HG02571 (cell line): ENCODE measurements around the gene SLC40A1.

Experiments
- ATAC-seq: cut with Tn5 transposase; IDR thresholded peaks from one replicate; pipeline ENCODE4 v1.9.1; 2021; ENCODE audit warnings: mild to moderate bottlenecking, moderate library complexity; ENCODE audit not compliant: unreplicated experiment

SLC40A1 gene

DNA sequence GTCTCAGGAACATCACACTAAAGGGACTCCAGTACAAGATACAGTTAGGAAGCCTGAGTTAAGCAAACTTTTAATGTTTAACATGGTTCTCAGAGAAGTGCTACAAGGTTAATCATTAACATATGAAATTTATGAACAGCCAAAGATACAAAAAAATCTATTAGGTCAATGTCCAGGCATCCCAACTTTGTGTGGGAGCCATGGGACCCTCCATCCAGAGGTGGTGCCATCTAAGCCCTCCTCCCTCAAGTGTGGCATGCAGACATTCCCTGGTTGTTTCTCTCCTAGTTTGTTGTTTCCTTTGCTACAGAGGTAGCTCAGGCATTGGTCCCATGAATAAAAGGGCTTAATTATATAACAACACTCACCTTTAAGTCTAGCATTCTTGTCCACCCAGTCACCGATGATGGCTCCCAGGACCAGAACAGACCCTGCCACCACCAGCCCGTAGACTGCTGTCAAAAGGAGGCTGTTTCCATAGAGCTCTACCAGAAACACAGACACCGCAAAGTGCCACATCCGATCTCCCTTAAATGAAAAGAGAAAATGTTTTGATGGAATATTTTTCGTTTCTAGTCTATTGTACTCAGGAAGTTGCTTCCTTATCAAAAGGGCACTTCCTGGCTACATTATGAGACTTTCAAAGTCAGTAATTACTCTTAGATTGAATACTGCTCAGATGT lies 5.7 kb downstream of the SLC40A1 start:
- no peak for ATAC-seq

DNA sequence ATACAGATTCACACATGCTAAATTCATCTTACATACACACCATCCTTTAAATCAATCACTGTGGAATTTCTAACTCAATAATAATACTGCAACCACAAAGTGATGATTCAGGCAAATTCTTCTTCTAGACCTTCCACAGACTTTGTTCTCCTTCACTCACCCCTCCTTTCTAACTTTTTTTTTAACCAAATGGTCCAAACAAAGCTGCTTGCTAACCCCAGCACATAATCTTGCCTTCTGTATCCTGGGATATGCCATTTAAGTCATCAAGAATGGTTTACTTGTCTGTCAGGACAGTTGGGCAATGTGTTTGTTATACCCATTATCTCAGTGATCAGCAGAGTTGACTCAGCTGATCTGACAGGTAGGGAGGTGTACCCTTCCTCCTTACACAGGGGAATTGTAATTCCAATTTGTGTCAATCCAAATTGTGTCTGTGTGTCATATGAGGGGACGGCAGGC lies 10.0 kb downstream of the SLC40A1 start:
- ATAC-seq = no peak

DNA sequence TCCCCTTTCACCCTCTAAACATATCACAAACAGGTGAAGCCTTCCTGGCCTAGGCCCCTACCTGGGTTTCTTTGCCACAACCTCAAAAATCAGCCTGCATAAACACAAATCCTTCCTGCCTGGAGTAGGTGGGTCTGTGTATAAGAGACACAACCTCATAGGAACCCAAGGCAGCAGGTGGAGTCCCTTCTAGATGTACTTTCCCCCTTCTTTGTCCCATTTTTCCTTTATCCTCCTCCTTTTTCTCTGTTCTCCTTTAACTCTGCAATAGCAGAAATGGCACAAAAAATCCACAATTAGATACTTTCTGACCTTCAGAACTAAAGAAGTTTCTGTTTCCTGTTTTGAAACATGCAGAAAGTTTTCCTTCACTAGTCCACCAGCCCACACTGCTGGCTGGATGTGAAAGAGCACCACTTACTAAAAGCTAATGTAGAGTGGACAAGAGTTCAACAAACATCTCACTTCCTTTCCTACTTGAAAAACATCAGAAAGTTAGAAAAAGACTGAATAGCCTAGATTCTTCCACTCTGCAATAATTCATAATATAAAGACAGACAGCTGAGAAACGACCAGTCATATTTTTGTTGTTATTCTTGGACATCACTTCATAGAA lies 11.2 kb downstream of the SLC40A1 start:
- no peak for ATAC-seq

DNA sequence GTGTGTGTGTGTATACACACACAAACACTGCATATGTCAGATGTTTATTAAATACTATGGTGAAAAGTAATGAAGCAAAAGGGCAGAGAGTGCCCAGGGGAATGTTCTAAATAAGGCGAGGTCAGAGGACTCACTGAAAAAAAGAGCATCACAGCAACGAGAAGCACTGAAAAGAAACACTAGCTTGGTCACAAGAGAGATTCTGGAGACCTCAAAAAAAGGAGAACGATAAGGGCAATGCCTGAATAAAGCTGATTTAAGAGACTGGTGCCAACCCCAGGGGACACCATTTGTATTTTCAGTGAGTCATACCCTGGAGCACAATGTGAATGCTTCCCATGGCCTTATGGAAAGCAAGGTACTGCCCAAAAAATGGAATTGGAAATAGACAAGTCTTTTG lies 14.5 kb downstream of the SLC40A1 start:
- no peak for ATAC-seq

DNA sequence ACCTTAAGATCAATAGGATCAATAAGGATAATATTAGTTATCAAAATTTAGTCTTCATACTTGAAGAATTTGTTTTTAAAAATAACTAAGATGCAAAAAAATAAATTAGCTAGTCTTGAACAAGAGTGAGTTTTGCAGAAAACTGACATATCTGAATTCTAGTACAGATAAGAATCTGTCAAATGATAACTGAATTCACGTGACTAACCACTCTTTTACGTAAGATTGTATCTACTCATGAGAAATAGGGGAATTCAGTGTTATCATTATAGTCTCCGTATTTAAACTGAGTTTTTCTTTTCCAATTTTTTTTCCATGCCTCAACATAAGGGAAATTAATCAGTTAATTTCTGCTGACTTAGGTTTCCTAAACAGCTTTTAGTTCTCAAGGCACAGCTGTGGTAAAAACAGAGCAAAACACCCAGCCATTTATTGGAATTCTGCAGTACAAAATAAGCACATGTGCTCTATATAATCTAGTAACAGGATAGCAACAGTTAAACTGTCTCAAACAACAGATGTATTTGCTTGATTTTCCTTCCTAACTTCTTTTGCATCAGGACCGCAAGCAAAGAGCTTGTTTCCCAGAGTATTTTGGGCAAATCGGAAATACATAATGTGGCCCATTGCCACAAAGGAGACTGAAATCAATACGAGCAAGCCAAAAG lies 19.1 kb downstream of the SLC40A1 start:
- ATAC-seq = no peak

DNA sequence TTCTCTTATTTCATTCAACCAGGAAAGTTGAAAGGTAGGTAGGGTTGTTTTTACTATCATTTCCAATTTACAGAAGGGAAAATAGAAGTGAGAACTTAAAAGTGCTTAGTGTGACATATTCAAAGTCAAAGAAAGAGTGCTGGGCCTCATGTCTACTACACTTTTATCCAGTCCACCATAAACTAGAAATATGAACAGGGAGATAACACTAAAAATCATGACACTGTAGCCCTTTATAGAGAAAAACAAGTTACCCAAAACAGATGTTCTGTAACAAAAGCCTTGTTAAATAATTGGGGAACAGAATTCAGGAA lies 20.4 kb downstream of the SLC40A1 start:
- ATAC-seq = no peak

DNA sequence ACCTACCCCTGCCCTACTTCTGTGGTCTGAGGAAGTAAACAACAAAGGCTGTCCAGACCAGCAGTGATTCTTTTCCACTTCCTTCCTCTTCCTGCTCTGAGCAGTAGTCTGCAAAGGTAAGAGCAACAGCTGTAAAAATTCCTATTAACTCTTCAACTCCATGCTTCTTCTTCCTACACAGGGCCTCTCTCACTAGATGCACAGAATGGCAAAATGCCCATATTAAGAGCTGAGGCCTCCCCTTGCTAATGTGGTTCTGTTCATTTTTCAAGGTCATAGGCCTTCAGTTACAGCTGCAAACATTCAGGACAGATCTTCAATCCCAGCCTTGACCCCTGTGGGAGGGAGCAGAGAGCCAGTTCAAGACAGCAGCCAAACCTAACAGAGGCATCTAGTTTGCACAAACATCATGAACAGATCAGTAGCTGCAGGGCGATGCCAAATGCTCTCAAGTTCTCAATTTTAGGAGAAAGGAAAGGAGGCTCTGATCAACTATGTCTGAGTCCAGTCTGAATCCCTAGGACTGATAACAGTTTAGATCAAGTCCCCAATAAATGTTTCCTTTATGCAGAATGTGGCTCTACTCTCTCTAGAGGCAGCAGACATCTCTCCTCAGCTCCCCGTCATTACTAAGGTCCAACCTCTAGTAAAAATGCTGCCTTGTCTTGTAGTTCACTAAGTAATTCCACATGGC lies 20.9 kb downstream of the SLC40A1 start:
- ATAC-seq = no peak

DNA sequence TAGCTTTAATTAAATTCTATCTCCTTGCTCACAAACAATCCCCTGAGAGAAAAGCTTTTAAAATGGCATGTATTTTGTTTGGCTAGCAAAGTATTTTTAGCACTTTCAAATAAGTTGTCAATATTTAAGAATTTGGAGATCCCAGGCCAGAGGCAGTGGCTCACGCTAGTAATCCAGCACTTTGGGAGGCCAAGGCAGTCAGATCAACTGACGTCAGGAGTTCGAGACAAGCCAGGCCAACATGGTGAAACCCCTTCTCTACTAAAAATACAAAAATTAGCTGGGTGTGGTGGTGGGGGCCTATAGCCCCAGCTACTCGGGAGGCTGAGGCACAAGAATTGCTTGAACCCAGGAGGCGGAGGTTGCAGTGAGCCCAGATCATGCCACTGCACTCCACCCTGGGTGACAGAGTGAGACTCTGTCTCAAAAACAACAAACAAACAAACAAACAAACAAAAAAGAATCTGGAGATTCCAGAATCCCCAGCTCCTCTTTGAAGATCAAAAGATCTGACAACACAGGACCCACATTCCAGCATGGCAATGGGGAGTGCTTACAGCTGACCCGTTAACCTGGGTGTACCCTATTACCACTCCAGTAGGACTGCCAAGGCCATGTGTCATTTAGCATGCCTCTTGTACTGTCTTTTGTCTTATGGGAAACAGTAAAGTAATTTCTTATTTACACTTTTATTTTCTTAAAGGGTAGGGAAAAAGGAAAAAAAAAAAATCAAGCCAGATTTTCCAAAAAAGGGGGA lies 21.9 kb downstream of the SLC40A1 start:
- no peak for ATAC-seq

DNA sequence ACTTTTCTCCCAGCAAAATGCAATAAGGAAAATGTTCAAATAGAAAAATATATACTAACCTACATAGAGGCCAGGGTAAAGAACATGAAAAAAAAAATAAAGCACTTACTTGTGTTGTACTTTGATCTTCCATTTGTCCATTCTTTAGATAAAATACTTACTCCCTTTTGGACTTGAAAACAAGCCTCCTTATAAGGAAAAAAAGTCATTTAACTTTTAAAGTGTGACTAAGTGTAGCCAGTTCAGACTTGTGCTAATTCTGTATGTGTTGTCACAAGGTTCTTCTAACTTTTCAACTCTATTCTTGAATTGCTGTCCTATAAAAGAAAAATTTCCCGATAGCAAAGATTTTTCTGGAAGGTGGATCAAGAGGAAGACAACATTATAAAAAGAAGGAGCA lies 23.2 kb downstream of the SLC40A1 start:
- no peak for ATAC-seq

DNA sequence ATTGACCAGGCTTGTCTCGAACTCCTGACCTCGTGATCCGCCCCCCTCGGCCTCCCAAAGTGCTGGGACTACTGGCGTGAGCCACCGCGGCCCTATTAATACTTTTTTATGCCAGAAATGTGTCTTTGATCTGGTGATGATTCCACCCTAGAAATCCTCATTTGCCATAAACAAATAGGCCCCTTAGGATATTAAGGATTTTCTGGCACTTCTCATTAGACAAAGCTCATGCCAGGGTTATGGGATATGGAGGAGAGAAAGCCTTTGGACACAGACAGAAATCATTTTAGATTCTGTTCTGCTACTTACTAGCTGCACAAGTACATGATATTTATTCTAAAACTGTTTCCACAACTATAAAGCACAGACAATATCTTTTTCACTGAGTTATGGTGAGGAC lies 24.1 kb downstream of the SLC40A1 start:
- no peak for ATAC-seq

DNA sequence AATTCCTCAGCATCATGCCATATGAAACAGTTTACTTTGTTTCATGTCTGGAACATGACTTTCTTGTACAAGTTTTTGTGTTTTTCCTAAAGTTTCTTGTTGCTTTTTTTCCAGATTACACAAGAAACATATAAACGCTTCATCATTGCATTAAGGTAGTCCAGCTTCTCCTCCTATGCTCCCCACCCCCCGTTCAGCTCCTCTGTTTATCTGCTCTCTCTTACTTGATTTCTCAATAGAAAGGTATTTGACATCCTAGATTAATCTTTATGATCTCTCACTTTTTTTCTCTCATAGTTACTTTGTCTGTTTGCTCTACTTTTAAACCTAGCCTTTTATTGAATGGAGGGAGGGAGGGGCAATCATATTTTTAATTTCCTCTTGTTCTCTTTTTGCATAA lies 25.4 kb downstream of the SLC40A1 start:
- no peak for ATAC-seq

DNA sequence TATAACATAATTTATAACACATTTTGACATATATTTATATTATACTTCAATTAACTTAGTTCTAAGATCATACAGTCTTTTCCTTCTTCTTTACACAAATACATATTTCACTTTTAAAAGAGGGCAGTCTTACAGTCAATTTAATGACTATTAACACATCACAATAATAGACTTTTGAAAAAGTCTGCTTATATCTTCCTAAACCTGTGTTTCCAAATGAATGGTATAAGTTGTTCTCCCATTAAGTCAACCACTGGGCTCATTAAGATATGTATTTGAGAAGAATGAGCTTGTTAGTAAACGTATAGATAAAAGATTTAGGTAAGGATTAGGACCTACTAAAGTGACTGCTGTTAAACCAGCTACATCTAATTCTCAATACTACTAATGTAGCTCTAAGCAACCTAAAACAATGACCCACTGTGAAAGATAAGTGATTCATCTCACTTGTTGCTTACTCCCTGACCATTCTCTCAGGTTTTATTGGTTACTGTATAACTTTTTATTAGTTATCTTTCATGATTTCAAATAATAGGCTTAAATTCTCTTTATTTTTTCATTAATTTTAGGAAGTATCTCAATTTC lies 27.0 kb downstream of the SLC40A1 start:
- ATAC-seq = no peak

DNA sequence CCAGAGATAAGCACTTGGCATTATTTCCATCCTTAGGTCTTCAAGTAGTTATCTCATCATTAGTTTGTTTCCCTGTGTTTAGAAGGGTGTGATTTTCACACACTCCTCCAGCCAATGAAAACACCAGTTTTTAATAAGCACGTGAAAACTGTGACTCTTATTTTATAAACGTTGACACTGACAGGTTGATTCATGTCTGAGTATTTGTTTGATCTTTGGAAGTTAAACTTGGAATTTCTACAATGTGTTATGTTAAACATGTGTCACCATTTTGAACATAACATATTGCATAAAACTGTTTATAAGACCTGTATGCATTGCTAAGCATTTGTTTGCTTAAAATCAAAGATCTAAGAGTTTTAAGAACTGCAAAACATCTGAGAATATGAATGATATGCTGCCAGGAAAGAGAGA lies 27.6 kb downstream of the SLC40A1 start:
- ATAC-seq = no peak

DNA sequence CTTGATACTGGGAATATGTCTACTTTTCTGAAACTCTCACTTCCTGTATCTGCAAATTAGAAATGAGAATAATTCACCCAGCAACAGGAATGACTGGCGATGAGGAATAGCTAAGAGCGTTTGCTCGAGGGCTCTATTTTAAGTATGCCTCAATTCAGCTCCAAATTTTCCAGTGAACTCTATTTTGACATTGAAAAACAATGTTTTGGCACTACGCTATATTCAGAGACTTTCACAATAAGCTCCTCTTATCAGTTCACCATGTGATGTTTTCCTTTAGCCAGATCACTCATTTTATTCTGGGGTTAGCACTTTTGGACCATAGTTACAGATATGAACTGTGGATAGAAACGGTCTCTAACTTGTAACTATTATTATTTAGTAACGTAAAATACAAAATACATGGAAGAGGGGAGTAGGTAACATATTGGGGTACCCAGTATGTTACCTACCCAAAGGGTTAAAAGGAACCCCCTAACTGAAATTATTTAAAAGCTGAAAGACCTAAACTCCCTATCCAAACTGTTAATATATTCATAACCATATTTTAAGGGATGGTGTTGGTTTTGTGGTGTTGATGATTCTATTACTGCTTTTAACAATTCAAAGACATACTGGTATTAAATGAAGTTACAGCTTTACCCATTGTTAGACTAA lies 28.1 kb downstream of the SLC40A1 start:
- ATAC-seq = no peak

DNA sequence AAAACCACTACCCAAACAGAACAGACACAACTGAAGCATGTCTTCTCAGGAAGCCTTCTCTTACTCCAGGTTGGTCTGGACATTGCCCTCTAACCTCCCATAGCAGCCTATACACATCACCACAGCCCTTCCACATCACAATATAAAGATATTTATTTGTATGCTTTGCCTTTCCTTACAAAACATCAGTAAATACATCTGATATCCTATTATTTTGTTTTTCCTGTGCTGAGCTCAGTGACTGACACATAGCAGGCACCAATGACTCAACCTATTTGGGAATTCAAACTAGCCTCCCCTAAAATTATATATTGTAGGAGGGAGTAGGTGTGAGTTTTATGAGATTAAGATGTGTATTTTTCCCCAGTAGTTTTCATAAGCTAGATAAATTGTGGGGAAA lies 28.8 kb downstream of the SLC40A1 start:
- ATAC-seq = no peak

DNA sequence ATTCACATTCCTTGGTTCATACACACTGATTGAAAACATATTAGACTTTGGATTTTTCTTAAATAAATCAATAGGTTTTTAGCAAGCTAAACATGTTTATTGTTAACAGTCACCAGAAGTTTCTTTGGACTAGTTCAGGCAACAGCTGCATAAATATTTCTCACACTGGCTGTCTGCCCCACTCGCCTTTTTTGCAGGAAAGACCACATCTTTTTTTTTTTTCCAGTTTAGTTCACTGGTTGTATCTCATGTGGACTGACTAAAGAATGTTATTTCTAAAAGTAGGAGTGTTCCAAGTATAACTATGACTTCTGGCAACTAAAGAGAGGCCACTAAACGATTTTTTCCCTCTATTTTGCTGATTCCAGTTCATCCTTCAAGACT lies 31.1 kb downstream of the SLC40A1 start:
- ATAC-seq = no peak

DNA sequence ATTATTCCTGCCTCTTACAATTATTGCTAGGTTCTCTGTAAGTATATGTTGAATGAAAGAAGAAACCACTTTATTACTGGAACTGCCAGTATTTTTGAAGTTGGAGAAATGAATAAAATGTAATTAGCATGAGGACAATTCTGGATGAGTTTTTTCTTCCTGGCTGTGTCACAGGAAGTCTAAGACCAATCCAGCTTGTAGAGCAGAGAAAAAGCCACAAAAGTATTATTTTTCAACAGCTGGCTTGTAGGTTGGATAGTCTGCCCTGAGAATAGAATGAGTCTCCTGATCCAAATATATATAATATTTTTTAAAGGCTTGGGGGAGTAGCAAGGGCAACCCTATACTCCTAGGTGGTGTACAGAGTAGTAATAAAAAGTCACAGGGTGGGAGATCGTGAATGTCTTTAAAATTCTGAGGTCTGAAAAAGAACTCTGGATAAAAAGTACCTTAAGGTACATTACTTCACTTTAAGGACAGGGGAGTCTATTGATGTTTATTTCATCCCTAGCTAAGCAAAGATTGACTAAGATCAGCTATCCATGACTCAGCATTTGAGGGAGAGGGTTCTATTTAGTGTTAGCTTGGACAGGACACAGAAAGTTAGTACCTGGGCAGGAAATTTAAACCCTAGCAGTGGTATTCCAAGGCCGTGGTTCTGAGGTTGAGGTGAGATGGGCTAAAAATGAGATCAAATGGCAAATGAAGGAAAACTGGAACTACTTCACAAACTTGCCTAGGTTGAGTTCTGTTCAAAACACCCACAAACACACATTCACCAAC lies 31.7 kb downstream of the SLC40A1 start:
- no peak for ATAC-seq

DNA sequence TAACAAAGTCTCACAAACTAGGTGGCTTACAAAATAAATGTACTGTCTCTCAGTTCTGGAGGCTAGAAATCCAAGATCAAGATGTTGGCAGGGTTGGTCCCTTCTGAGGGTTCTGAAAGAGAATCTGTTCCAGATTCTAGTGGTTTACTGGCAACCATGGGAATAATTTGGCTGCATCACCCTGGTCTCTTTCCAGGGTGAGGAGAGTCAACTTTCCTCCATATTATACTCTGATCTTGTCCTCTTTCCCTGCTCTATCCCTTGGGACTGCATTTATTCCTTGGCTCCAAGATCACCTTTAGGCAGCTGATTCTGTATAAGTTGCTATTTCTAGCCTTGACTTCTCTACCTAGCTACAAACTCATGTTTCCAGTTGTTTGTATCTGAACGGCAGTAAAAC lies 35.2 kb downstream of the SLC40A1 start:
- no peak for ATAC-seq

DNA sequence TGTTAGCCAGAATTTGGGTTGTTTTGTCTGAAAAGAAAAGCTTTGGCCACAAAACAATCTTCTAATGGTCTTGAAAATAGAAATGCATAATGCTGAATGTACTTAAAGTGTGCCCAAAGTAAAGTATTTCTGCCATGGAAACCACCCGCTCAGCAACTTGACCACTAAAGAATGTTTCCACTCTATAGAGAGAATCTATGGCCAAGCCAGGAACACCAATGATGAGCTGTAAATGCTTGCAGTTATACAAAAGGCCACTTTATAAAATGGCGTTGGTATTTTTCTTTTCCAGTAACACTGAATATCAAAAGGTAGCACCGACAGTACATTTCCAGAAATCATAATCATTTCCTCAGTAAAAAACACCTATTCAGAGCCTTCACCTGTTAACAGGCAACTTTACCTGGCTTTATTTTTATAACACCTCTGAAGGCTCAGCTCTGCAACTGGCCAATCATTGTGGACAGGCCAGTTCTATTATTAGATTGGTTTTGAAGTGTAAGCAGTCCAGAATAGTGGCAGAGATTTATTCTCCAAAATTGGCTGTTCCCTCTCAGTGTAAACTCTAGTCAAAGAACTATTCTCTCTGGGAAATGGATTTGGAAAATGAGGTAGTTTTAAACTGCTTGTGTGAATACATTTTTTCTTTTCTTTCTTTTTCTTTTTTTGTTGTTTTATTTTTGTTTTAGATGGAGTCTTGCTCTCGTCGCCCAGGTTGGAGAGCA lies 36.1 kb downstream of the SLC40A1 start:
- no peak for ATAC-seq
